Testis (tissue), 2 donors: ENCODE measurements around the gene MAST4.

Experiments used
- CTCF ChIP-seq, 3 experiments: fragments of 450-650 bp in 2 of 3; fragments of 200-600 bp in 1 of 3; sonication (generic) in 1 of 3; IDR thresholded peaks; one replicate each; pipeline ENCODE4 v1.5.1; 2016 to 2019; ENCODE audit warnings: antibody characterized with exemption in 3 of 3, mild to moderate bottlenecking in 2 of 3, moderate library complexity in 1 of 3
- POLR2A ChIP-seq: fragments of 450-650 bp; IDR thresholded peaks from one replicate; pipeline ENCODE4 v1.6.1; 2017; ENCODE audit warnings: antibody characterized with exemption, mild to moderate bottlenecking, moderate library complexity

- TF ChIP-seq POLR2A (no peak), CTCF (IDR thresholded peaks at IDR 0.05) (no peak)
These were observed 548.0 kb downstream of the MAST4 start for GRCh38 chr5:67144183-67144639.
